Activated CD4-positive, CD25-positive, alpha-beta regulatory T cell treated with anti-CD3 and anti-CD28 coated beads, Interleukin-2, amount 50 U/mL, for 24 hours (primary cell): ENCODE results near the gene LY9.
A peak's percentile ranks its signal among the peaks of the same experiment; 100 is the strongest.
"Not testable (repeated sequence)": the region's sequence is repeated elsewhere in the genome, so short reads cannot be mapped to it uniquely, and the experiment has no call there.

Experiments used
- ATAC-seq, 2 donors: fragments of 150-1000 bp; cut with Tn5 transposase; one replicate each; pipeline ENCODE4 v1.10.0; 2021; ENCODE audit warnings: mild to moderate bottlenecking in 1 of 2, moderate library complexity in 1 of 2

Gene LY9

GRCh38 chr1:160866001-160866694, 70.2 kb downstream of the LY9 start:
- ATAC-seq: no peak

- no peak for ATAC-seq
These were observed 70.8 kb downstream of the LY9 start for GRCh38 chr1:160866695-160867260.

DNA sequence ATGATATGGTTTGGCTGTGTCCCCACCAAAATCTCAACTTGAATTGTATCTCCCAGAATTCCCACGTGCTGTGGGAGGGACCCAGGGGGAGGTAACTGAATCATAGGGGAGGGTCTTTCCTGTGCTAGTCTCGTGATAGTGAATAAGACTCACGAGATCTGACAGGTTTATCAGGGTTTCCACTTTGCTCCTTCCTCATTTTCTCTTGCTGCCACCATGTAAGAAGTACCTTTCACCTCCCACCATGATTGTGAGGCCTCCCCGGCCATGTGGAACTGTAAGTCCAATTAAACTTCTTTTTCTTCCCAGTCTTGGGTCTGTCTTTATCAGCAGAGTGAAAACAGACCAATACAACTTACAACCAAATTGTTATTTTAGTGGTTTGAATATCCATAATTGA, 71.7 kb downstream of the LY9 start:
- ATAC-seq: not testable (repeated sequence)

GRCh38 chr1:160868141-160868540, 72.2 kb downstream of the LY9 start:
- ATAC-seq: no peak

DNA sequence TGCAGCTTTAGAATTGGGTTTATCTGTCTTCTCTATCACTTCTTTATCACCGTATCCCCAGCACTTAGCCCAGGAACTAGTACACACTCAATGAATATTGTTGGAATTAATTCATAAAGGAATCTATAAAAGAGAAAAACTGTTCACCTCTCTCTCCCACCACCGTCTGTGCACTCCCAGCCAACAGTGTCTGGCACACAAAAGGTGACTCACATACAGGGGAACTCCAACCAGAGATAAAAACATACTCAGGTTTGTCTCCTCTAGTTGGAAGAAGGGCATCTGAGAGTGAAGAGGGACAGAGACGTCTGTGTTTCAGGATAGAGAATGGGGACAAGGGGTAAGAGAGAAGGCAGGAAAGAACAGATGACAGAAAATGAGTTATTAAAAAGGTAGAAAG, 79.0 kb downstream of the LY9 start:
- peak; percentile 72 to 76 for ATAC-seq

- ATAC-seq: not testable (repeated sequence)
These were observed 79.6 kb downstream of the LY9 start for GRCh38 chr1:160875591-160875990.

DNA sequence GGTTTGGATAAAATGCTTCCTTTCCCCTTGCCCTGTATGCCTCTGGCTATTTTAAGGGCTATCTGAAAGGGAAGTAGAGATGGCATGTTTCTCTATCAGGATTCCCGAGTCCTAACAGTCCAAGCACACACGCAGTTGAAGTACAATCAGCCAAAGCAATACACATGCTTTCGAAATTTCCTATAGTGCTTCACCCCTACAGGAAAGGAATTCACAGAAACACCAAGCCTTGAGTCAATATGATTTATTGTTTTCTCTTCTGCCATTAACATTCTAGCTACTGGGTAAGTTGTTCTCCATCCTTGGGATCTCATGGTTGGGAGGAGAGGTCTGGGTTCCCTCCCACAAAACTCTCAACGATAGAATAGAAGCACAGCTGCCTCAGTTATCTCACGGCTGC, 80.3 kb downstream of the LY9 start:
- ATAC-seq: no peak

DNA sequence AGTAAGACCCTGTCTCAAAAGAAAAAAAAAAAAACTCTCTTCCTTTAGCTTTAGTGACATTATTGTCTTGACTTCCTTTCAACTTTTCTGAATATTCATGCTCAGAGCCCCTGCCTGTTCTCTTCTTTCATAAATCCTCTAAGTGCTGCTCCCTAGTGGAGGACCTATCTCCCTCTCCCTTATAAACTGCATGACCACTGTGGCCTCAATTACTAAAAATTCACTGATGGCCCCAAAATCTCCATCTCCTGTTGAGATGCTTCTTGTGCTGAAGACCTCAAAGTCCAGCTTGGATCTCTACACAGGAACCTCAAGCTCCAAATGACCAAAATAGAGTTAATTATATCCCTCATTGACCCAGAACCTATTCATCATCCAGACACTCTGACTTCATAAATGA, 81.2 kb downstream of the LY9 start:
- ATAC-seq: no peak
